ENCODE measurements around the gene RGS3.
"Not testable (repeated sequence)": the region's sequence is repeated elsewhere in the genome, so short reads cannot be mapped to it uniquely, and the experiment has no call there.

The RGS3 gene

GRCh38 chr9:113545068-113545467 lies 81.5 kb downstream of the RGS3 start:
- H3K4me3 ChIP-seq (ENCODE audit: low read depth, low read length) = no peak overlapping the region
- no peak for DNase-seq (ENCODE audit: low read depth)
- TF ChIP-seq, protein P1, sequence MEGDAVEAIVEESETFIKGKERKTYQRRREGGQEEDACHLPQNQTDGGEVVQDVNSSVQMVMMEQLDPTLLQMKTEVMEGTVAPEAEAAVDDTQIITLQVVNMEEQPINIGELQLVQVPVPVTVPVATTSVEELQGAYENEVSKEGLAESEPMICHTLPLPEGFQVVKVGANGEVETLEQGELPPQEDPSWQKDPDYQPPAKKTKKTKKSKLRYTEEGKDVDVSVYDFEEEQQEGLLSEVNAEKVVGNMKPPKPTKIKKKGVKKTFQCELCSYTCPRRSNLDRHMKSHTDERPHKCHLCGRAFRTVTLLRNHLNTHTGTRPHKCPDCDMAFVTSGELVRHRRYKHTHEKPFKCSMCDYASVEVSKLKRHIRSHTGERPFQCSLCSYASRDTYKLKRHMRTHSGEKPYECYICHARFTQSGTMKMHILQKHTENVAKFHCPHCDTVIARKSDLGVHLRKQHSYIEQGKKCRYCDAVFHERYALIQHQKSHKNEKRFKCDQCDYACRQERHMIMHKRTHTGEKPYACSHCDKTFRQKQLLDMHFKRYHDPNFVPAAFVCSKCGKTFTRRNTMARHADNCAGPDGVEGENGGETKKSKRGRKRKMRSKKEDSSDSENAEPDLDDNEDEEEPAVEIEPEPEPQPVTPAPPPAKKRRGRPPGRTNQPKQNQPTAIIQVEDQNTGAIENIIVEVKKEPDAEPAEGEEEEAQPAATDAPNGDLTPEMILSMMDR (IDR thresholded peaks at IDR 0.05; ENCODE audit: insufficient read depth, low read depth, low read length, missing control alignments) = no peak

- no peak overlapping the region for H3K4me3 ChIP-seq (ENCODE audit: low read depth, low read length)
- no peak for DNase-seq (ENCODE audit: low read depth)
- TF ChIP-seq, protein P1 (IDR thresholded peaks at IDR 0.05; ENCODE audit: insufficient read depth, low read depth, low read length, missing control alignments) = no peak
Observed at GRCh38 chr9:113546566-113546965, 83.0 kb downstream of the RGS3 start.

DNA sequence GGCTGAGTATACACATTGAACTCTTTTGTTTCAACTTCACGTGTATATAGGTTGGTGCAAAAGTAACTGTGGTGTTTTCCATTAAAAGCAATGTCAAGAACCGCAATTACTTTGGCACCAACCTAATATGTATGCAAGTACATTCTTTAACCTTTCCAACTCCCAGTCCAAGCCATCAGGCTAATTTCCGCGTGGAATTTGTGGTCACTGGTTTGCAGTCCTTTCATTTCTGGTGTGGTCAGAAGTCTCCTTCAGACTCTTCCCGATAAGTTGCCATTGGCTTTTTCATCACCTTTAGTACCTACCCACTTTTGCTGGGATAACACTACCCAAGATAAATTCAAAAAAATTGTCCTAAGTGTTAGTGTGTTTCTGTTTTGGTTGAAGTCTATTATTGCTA lies 84.0 kb downstream of the RGS3 start:
- no peak for DNase-seq (ENCODE audit: low read depth)
- TF ChIP-seq, protein P1 (IDR thresholded peaks at IDR 0.05; ENCODE audit: insufficient read depth, low read depth, low read length, missing control alignments) = no peak

GRCh38 chr9:113548221-113549041 lies 84.9 kb downstream of the RGS3 start:
- peak; percentile 43 for DNase-seq (ENCODE audit: low read depth)
- H3K4me3 ChIP-seq (ENCODE audit: low read depth, low read length) = no peak overlapping the region
- TF ChIP-seq, protein P1 (IDR thresholded peaks at IDR 0.05; ENCODE audit: insufficient read depth, low read depth, low read length, missing control alignments) = no peak

More for the DNA sequence above, 84.0 kb downstream of the RGS3 start:
- H3K4me3 ChIP-seq (ENCODE audit: low read depth, low read length) = no peak overlapping the region

- not testable (repeated sequence) for DNase-seq (ENCODE audit: low read depth); H3K4me3 ChIP-seq (ENCODE audit: low read depth, low read length)
Observed at GRCh38 chr9:113549892-113550291, 86.4 kb downstream of the RGS3 start.

GRCh38 chr9:113556877-113557593 lies 93.5 kb downstream of the RGS3 start:
- no peak overlapping the region for H3K4me3 ChIP-seq (ENCODE audit: low read depth, low read length)
- TF ChIP-seq, protein P1 (IDR thresholded peaks at IDR 0.05; ENCODE audit: insufficient read depth, low read depth, low read length, missing control alignments) = no peak
- no peak for DNase-seq (ENCODE audit: low read depth)

GRCh38 chr9:113558632-113559502 lies 95.3 kb downstream of the RGS3 start:
- TF ChIP-seq, protein P1 (IDR thresholded peaks at IDR 0.05; ENCODE audit: insufficient read depth, low read depth, low read length, missing control alignments) = no peak
- DNase-seq (ENCODE audit: low read depth) = no peak
- H3K4me3 ChIP-seq (ENCODE audit: low read depth, low read length) = no peak overlapping the region
